IMR-90 (cell line): Measurements from ENCODE around the gene SLAMF9. TPM values are rescaled to one million over a fixed set of nuclear protein-coding genes. Genes with fewer than 3 reads are reported as not detected.

Experiments
- ATAC-seq: fragments of 200-7000 bp; cut with Tn5 transposase; 2 replicates; pipeline ENCODE4 v1.9.1; 2020; ENCODE audit warnings: low read depth, mild to moderate bottlenecking, moderate library complexity
- BruUV-seq: library from RNA; stranded (reverse); fragments of 400-500 nt; replicated peaks from 2 replicates; lab custom pipeline; 2021; lab: Mats Ljungman, UMichigan
- CTCF ChIA-PET: fragments of 300-600 bp; formaldehyde crosslinking; extraction: SDS; loops from one replicate; lab custom pipeline; 2021; ENCODE audit warnings: antibody characterized with exemption; lab: Yijun Ruan, JAX
- POLR2A ChIA-PET: fragments of 300-600 bp; sonication (Branson Sonifier 250); formaldehyde crosslinking; loops from one replicate; lab custom pipeline; 2022; ENCODE audit warnings: antibody characterized with exemption; ENCODE audit not compliant: unreplicated experiment; lab: Charles Lee
- DNase-seq: peaks from one replicate; pipeline ENCODE4 v3.0.0; 2013
- H2AFZ ChIP-seq: replicated peaks from 2 replicates; pipeline ENCODE3; 2013; ENCODE audit warnings: low read length, mild to moderate bottlenecking; ENCODE audit not compliant: poor library complexity
- H2AK5ac ChIP-seq: 2 replicates; pipeline ENCODE4 v1.6.1; 2013; ENCODE audit warnings: low read depth, low read length, inconsistent platforms
- H2AK9ac ChIP-seq: replicated peaks from 2 replicates; pipeline ENCODE3; 2013; ENCODE audit warnings: mild to moderate bottlenecking, low read depth, low read length, moderate library complexity; ENCODE audit not compliant: poor library complexity
- H2BK120ac ChIP-seq: 2 replicates; pipeline ENCODE4 v1.6.1; 2013; ENCODE audit warnings: low read depth, low read length, inconsistent platforms
- H2BK15ac ChIP-seq: 3 replicates; pipeline ENCODE4 v1.6.1; 2013; ENCODE audit warnings: low read depth, low read length, inconsistent platforms
- H2BK20ac ChIP-seq: 2 replicates; pipeline ENCODE4 v1.6.1; 2013; ENCODE audit warnings: low read depth, mild to moderate bottlenecking, inconsistent platforms, low read length, moderate library complexity
- H2BK5ac ChIP-seq: 2 replicates; pipeline ENCODE4 v1.6.1; 2013; ENCODE audit warnings: mild to moderate bottlenecking, low read depth, low read length, inconsistent platforms; ENCODE audit not compliant: poor library complexity, severe bottlenecking
- H3K14ac ChIP-seq: replicated peaks from 2 replicates; pipeline ENCODE4 v1.6.1; 2013; ENCODE audit warnings: low read depth, low read length, inconsistent platforms
- H3K18ac ChIP-seq: 2 replicates; pipeline ENCODE4 v1.6.1; 2013; ENCODE audit warnings: low read depth, low read length, control low read depth
- H3K23ac ChIP-seq: 2 replicates; pipeline ENCODE4 v1.6.1; 2013; ENCODE audit warnings: low read depth, low read length, inconsistent platforms
- H3K27ac ChIP-seq: 2 replicates; pipeline ENCODE4 v1.5.1; 2013; ENCODE audit warnings: mild to moderate bottlenecking, control low read depth, low read length; ENCODE audit not compliant: insufficient read depth
- H3K27me3 ChIP-seq: 2 replicates; pipeline ENCODE4 v1.6.1; 2013; ENCODE audit warnings: low read length; ENCODE audit not compliant: control insufficient read depth, insufficient read depth
- H3K36me3 ChIP-seq: 2 replicates; pipeline ENCODE4 v1.6.1; 2013; ENCODE audit warnings: low read length, mixed read lengths; ENCODE audit not compliant: control insufficient read depth, insufficient read depth
- H3K4ac ChIP-seq: 2 replicates; pipeline ENCODE4 v1.6.1; 2013; ENCODE audit warnings: low read depth, low read length, inconsistent platforms
- H3K4me1 ChIP-seq: 2 replicates; pipeline ENCODE4 v1.6.1; 2013; ENCODE audit warnings: low read length, mixed read lengths; ENCODE audit not compliant: control insufficient read depth, insufficient read depth
- H3K4me2 ChIP-seq: 2 replicates; pipeline ENCODE4 v1.6.1; 2013; ENCODE audit warnings: low read depth, mild to moderate bottlenecking, control low read depth, low read length, moderate library complexity
- H3K4me3 ChIP-seq: 2 replicates; pipeline ENCODE4 v1.5.1; 2013; ENCODE audit warnings: low read depth, mild to moderate bottlenecking, control low read depth, low read length, moderate library complexity; ENCODE audit not compliant: insufficient read depth
- H3K56ac ChIP-seq: 2 replicates; pipeline ENCODE4 v1.6.1; 2013; ENCODE audit warnings: low read length, inconsistent platforms; ENCODE audit not compliant: insufficient read depth; ENCODE audit errors: extremely low read depth
- H3K79me1 ChIP-seq, 2 experiments: 2 replicates each; pipeline ENCODE4 v1.6.1; 2013; ENCODE audit warnings: low read length in 2 of 2, inconsistent platforms in 1 of 2, low read depth in 1 of 2
- H3K9ac ChIP-seq: 2 replicates; pipeline ENCODE4 v1.6.1; 2013; ENCODE audit warnings: low read depth, low read length, control low read depth
- H3K9me1 ChIP-seq: 2 replicates; pipeline ENCODE4 v1.6.1; 2013; ENCODE audit warnings: low read length, inconsistent platforms; ENCODE audit not compliant: insufficient read depth
- H3K9me3 ChIP-seq: 2 replicates; pipeline ENCODE4 v1.6.1; 2013; ENCODE audit warnings: low read length; ENCODE audit not compliant: control insufficient read depth, insufficient read depth
- H4K20me1 ChIP-seq: 2 replicates; pipeline ENCODE4 v1.6.1; 2013; ENCODE audit warnings: low read length, inconsistent platforms; ENCODE audit not compliant: insufficient read depth
- H4K5ac ChIP-seq: 2 replicates; pipeline ENCODE4 v1.6.1; 2013; ENCODE audit warnings: mild to moderate bottlenecking, low read depth, low read length, control low read depth
- H4K8ac ChIP-seq, 2 experiments: 2 replicates each; pipeline ENCODE4 v1.6.1; 2013; ENCODE audit warnings: low read depth in 2 of 2, low read length in 2 of 2, control low read depth in 1 of 2, inconsistent platforms in 1 of 2
- H4K91ac ChIP-seq: 2 replicates; pipeline ENCODE4 v1.6.1; 2013; ENCODE audit warnings: low read depth, low read length, inconsistent platforms; ENCODE audit not compliant: insufficient read depth
- BHLHE40 ChIP-seq: fragments of 150-350 bp; IDR thresholded peaks from 2 replicates; pipeline ENCODE4 v1.6.1; 2016; ENCODE audit warnings: mild to moderate bottlenecking, low read depth, low read length
- NFE2L2 ChIP-seq: fragments of 150-350 bp; IDR thresholded peaks from 2 replicates; pipeline ENCODE4 v1.6.1; 2016; ENCODE audit warnings: low read depth, mild to moderate bottlenecking, low read length
- RFX5 ChIP-seq: IDR thresholded peaks from 2 replicates; pipeline ENCODE4 v1.8.0; 2012; ENCODE audit warnings: low read depth, mild to moderate bottlenecking, low read length, moderate library complexity
- WGBS, 2 experiments: methylation state at CpG; one replicate each; pipeline versions ENCODE4 v1.1.5 to v1.1.7; 2013; ENCODE audit warnings: missing lambda C conversion rate in 2 of 2; ENCODE audit not compliant: insufficient read length in 1 of 2; ENCODE audit errors: extremely low coverage in 2 of 2; 5-methylcytosine and 5-hydroxymethylcytosine counted together
- dilution Hi-C: fragments of 300-500 bp; cut with HindIII; formaldehyde crosslinking; loops from one replicate; pipeline ENCODE4 v1.14.3; 2018; ENCODE audit warnings: low sequenced_read_pairs; ENCODE audit not compliant: unreplicated experiment
- in situ Hi-C: fragments of 300-500 bp; cut with MboI; formaldehyde crosslinking; loops from 3 replicates; pipeline ENCODE4 v1.14.3; 2019; ENCODE audit warnings: low sequenced_read_pairs, inconsistent platforms, mixed read lengths
- intact Hi-C: fragments of 100-400 bp; cut with micrococcal nuclease; formaldehyde crosslinking; loops from 2 replicates; pipeline ENCODE4 v1.10.0; 2022
- polyA plus RNA-seq, 3 experiments: library from polyadenylated mRNA; depleted of rRNA; stranded (reverse); fragments of >200 nt; gene quantifications; 2 replicates each; pipeline ENCODE4 v1.2.3, GENCODE V29; 2012; ENCODE audit warnings: low replicate concordance in 1 of 3
- total RNA-seq: library from RNA; depleted of rRNA; stranded (reverse); fragments of >200 nt; gene quantifications from 2 replicates; pipeline ENCODE4 v1.2.3, GENCODE V29; 2012
- TF ChIP-seq, protein P1 (sequence below): fragments of 150-350 bp; IDR thresholded peaks from 2 replicates; pipeline ENCODE4 v1.6.1; 2016; ENCODE audit warnings: low read depth, mild to moderate bottlenecking, low read length, moderate library complexity, borderline replicate concordance

Gene SLAMF9
- total and polyA plus RNA-seq, 2 of the 4 experiments (the other 2 are of a cell fraction) = 0.18 to 0.67 TPM

DNA sequence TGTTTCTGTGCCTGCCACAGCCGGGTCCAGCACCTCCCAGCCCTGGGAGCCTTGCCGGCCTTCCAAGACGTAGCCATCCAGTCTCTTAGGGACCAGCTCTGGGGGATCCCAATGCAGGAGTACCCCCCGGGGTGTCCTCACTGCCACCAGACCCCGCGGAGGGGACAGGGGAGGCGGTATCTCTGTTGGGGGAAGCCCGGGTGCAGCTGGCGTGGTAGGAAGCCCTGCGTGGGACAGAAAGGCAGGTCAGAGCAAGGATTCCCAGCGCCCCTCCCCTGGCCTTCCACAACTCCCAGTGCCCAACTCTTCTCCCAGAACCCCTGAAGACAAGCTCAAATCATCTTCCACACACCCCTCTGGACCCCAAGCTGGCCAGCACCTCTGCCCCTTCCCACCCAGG is 23.8 kb downstream of the SLAMF9 start:
- no peak overlapping the region for H2AK5ac ChIP-seq
- no peak overlapping the region for H2BK15ac ChIP-seq
- no peak overlapping the region for H2AK9ac ChIP-seq
- H3K18ac ChIP-seq = no peak overlapping the region
- H3K9ac ChIP-seq = no peak overlapping the region
- peaks cover under 1% of the 10 kb centered on the region; the same call in 1 of the 2 replicates for H4K20me1 ChIP-seq
- no peak overlapping the region for H2BK5ac ChIP-seq
- no peak overlapping the region for H3K4me2 ChIP-seq
- DNase-seq (no peak), ATAC-seq (no peak)
- H3K9me1 ChIP-seq = 0 out of 2 replicates have a peak, but pooled peaks cover 3% of the 10 kb centered on the region
- in situ Hi-C loops = loop anchor here (10.0 kb wide), 1 partner anchor 445 kb away; no protein-coding TSS in a partner anchor
- no TSS peak for BruUV-seq
- POLR2A ChIA-PET = no interaction called here
- no peaks in the 10 kb centered on the region for H3K36me3 ChIP-seq
- H3K14ac ChIP-seq = no peak overlapping the region
- H3K79me1 ChIP-seq = peaks cover 0 to 6% of the 10 kb centered on the region in 2 experiments; a peak in 1 of 4 replicates
- no peak overlapping the region for H4K5ac ChIP-seq
- WGBS, 2 experiments = 94% methylated on average over 7 of the region's 11 CpGs; no CpG with 5 or more reads in 1 of the 2 experiments
- CTCF ChIA-PET = interaction anchor here (1.1 kb wide), 1 partner anchor 77 kb away, joined by 4 read pairs; no protein-coding TSS in a partner anchor
- no peak overlapping the region for H3K23ac ChIP-seq
- peaks cover 4% of the 10 kb centered on the region for H3K4me1 ChIP-seq
- H3K27me3 ChIP-seq = peaks cover 8% of the 10 kb centered on the region; the same call in 1 of the 2 replicates
- H3K56ac ChIP-seq = no peak overlapping the region
- H4K91ac ChIP-seq = no peak overlapping the region
- no peak overlapping the region for H2AFZ ChIP-seq
- H2BK20ac ChIP-seq = no peak overlapping the region
- no peak overlapping the region for H4K8ac ChIP-seq
- no peak overlapping the region for H3K4me3 ChIP-seq
- no peak overlapping the region for H2BK120ac ChIP-seq
- TF ChIP-seq RFX5 (no peak), BHLHE40 (no peak), NFE2L2 (no peak)
- TF ChIP-seq, protein P1, sequence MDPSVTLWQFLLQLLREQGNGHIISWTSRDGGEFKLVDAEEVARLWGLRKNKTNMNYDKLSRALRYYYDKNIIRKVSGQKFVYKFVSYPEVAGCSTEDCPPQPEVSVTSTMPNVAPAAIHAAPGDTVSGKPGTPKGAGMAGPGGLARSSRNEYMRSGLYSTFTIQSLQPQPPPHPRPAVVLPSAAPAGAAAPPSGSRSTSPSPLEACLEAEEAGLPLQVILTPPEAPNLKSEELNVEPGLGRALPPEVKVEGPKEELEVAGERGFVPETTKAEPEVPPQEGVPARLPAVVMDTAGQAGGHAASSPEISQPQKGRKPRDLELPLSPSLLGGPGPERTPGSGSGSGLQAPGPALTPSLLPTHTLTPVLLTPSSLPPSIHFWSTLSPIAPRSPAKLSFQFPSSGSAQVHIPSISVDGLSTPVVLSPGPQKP = no peak
- dilution Hi-C loops = no loop called here
- no peak overlapping the region for H3K4ac ChIP-seq
- intact Hi-C loops = no loop called here
- no peak overlapping the region for H3K27ac ChIP-seq
- H3K9me3 ChIP-seq = no peaks in the 10 kb centered on the region
